HEK293 (cell line): ENCODE measurements around the gene GALNTL6.

ENCODE experiments used
- CTCF ChIP-seq: fragments of 450-650 bp; formaldehyde crosslinking; IDR thresholded peaks from 2 replicates; pipeline ENCODE4 v1.5.1; 2016; ENCODE audit warnings: missing biosample characterization, missing genetic modification characterization
- ZNF138 ChIP-seq: fragments of 450-650 bp; formaldehyde crosslinking; IDR thresholded peaks from 2 replicates; pipeline ENCODE4 v1.5.1; 2016; ENCODE audit warnings: missing biosample characterization, missing genetic modification characterization, borderline replicate concordance
- ZNF239 ChIP-seq: fragments of 450-650 bp; formaldehyde crosslinking; IDR thresholded peaks from 2 replicates; pipeline ENCODE4 v1.5.1; 2016; ENCODE audit warnings: missing biosample characterization, missing genetic modification characterization
- ZNF274 ChIP-seq, 2 experiments: fragments of 200-500 bp in 1 of 2; fragments of 450-650 bp in 1 of 2; sonication (Bioruptor generic) in 1 of 2; formaldehyde crosslinking in 1 of 2; IDR thresholded peaks; 2 replicates each; pipeline versions ENCODE4 v1.5.1 to v1.6.1; 2014 to 2016; ENCODE audit warnings: borderline replicate concordance in 1 of 2, inconsistent platforms in 1 of 2, low read length in 1 of 2, missing biosample characterization in 1 of 2, missing genetic modification characterization in 1 of 2
- ZNF513 ChIP-seq: fragments of 450-650 bp; IDR thresholded peaks from 2 replicates; pipeline ENCODE4 v1.5.1; 2018; ENCODE audit warnings: missing biosample characterization, missing genetic modification characterization
- ZNF768 ChIP-seq: fragments of 450-650 bp; formaldehyde crosslinking; IDR thresholded peaks from 2 replicates; pipeline ENCODE4 v1.5.1; 2018; ENCODE audit warnings: missing biosample characterization, mild to moderate bottlenecking, missing genetic modification characterization

GRCh38 chr4:172045981-172046380 is 232.8 kb downstream of the GALNTL6 start:
- TF ChIP-seq ZNF138 (no peak), CTCF (no peak), ZNF239 (no peak), ZNF513 (tag by site-specific recombination) (no peak), ZNF768 (tag by site-specific recombination) (no peak), ZNF274 (IDR thresholded peaks at IDR 0.05; ENCODE audit: low read length) (no peak), ZNF274 (tag by site-specific recombination; IDR thresholded peaks at IDR 0.05; ENCODE audit: borderline replicate concordance) (no peak)
